K562 (cell line): ENCODE measurements around the gene EPYC.

Experiments
- DNMT1 ChIP-seq: fragments of 450-650 bp; IDR thresholded peaks from 2 replicates; pipeline ENCODE4 v1.6.1; 2016; ENCODE audit warnings: antibody characterized with exemption, mild to moderate bottlenecking
- EZH2 ChIP-seq: IDR thresholded peaks from 2 replicates; pipeline ENCODE4 v1.6.1; 2012; ENCODE audit warnings: low read depth, mild to moderate bottlenecking, inconsistent platforms, low read length, borderline replicate concordance
- FOXP4 ChIP-seq: sonication (generic); formaldehyde crosslinking; IDR thresholded peaks from 2 replicates; pipeline ENCODE4 v1.8.0; 2022; ENCODE audit warnings: mild to moderate bottlenecking, missing genetic modification reagents, borderline replicate concordance
- SREBF1 ChIP-seq: fragments of 150-350 bp; IDR thresholded peaks from 2 replicates; pipeline ENCODE4 v1.6.1; 2014; ENCODE audit warnings: antibody characterized with exemption, low read depth, low read length, borderline replicate concordance
- SRF ChIP-seq, 2 experiments: fragments of 250-450, 450-650 bp in 1 of 2; sonication (Bioruptor Pico) in 1 of 2; sonication (generic) in 1 of 2; formaldehyde crosslinking; IDR thresholded peaks; 2 replicates each; pipeline versions ENCODE4 v1.5.0 to v1.5.1; 2020 to 2022; ENCODE audit warnings: mild to moderate bottlenecking in 1 of 2, missing genetic modification reagents in 1 of 2

DNA sequence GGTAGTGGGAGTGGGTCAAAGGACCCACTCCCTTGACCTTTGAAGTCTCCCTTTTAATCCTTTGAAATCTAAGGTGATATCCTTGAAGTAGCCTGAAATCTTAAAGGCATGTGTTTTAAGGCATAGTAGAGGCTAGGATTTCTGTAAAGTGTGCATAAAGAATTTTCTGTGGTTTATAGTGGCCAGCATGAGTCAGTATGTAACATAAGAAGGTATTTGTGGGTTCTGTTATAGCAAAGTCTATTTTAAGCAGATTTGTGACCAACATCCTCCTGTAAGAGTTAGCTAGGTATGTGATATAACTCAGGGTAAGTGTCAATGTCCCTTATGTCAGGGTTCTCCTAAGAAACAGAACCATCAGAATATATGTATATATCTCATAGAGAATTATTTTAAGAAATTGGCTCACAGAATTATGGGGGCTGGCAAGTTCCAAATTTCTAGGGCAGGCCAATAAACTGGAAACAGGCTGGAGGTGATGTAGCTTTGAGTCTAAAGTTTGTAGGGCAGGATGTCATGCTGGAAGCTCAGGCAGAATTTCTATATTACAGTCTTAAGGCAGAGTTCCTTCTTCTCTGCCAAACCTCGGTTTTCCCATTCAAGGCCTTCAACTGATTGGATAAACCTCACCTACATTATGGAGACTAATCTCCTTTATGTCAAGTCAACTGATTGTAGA, 18.7 kb upstream of the EPYC start:
- TF ChIP-seq FOXP4 (no peak), SRF (CRISPR knock-in tag; IDR thresholded peaks at IDR 0.05) (no peak), DNMT1 (no peak), SREBF1 (no peak), EZH2 (no peak)
